Activated naive CD8-positive, alpha-beta T cell treated with anti-CD3 and anti-CD28 coated beads, Interleukin-2, amount 10 ng/mL, durations not matched to agents 7 days and 5 days (primary cell): ENCODE results near the gene CASQ2. TPM values are rescaled to one million over a fixed set of nuclear protein-coding genes. Genes with fewer than 3 reads are reported as not detected.

ENCODE experiments used
- ATAC-seq: fragments of 150-1000 bp; cut with Tn5 transposase; one replicate; pipeline ENCODE4 v1.10.0; 2021; ENCODE audit warnings: low read depth, moderate library complexity
- POLR2A ChIA-PET: fragments of 350-600 bp; sonication (Branson Sonifier 250); formaldehyde crosslinking; loops from one replicate; lab custom pipeline; 2021; ENCODE audit warnings: antibody characterized with exemption; lab: Charles Lee
- DNase-seq: peaks from one replicate; pipeline ENCODE4 v3.0.0; 2021
- H3K27ac Mint-ChIP-seq: one replicate; pipeline ENCODE4 v1.8.0; 2022; ENCODE audit warnings: mild to moderate bottlenecking, mixed read lengths
- H3K27me3 Mint-ChIP-seq: one replicate; pipeline ENCODE4 v1.8.0; 2022; ENCODE audit warnings: mild to moderate bottlenecking, moderate library complexity, mixed read lengths
- H3K36me3 Mint-ChIP-seq: one replicate; pipeline ENCODE4 v1.8.0; 2021; ENCODE audit warnings: mild to moderate bottlenecking, mixed read lengths
- H3K4me1 Mint-ChIP-seq: one replicate; pipeline ENCODE4 v1.8.0; 2021; ENCODE audit warnings: mixed read lengths
- H3K4me3 Mint-ChIP-seq: one replicate; pipeline ENCODE4 v1.8.0; 2022; ENCODE audit warnings: mild to moderate bottlenecking, moderate library complexity, mixed read lengths
- H3K9me3 Mint-ChIP-seq: one replicate; pipeline ENCODE4 v1.8.0; 2021; ENCODE audit warnings: mixed read lengths
- total RNA-seq, 2 experiments: library from RNA; stranded (reverse); gene quantifications; one replicate each; pipeline ENCODE4 v1.2.3, GENCODE V29; 2021

The CASQ2 gene
- total RNA-seq, 2 experiments from 2014 or later: not detected

- Mint-ChIP-seq H3K4me1 (no peaks in the 10 kb centered on the region), H3K4me3 (no peak overlapping the region), H3K9me3 (no peaks in the 10 kb centered on the region), H3K36me3 (no peaks in the 10 kb centered on the region), H3K27me3 (peaks cover 19% of the 10 kb centered on the region), H3K27ac (no peak overlapping the region)
- no peak for DNase-seq
- no peak for ATAC-seq
- POLR2A ChIA-PET: no interaction called here
These were observed 54.6 kb downstream of the CASQ2 start for GRCh38 chr1:115713906-115714305.

- DNase-seq (no peak), ATAC-seq (no peak)
- POLR2A ChIA-PET: no interaction called here
- no peaks in the 10 kb centered on the region for H3K4me1 Mint-ChIP-seq
- no peaks in the 10 kb centered on the region for H3K9me3 Mint-ChIP-seq
- H3K27ac Mint-ChIP-seq: no peak overlapping the region
- H3K27me3 Mint-ChIP-seq: peaks cover 19% of the 10 kb centered on the region
- no peak overlapping the region for H3K4me3 Mint-ChIP-seq
- H3K36me3 Mint-ChIP-seq: no peaks in the 10 kb centered on the region
These were observed 55.5 kb downstream of the CASQ2 start for GRCh38 chr1:115712911-115713609.

- Mint-ChIP-seq H3K36me3 (no peaks in the 10 kb centered on the region), H3K4me1 (no peaks in the 10 kb centered on the region), H3K4me3 (no peak overlapping the region), H3K9me3 (no peaks in the 10 kb centered on the region), H3K27ac (no peak overlapping the region), H3K27me3 (peaks cover 8% of the 10 kb centered on the region)
- POLR2A ChIA-PET: no interaction called here
- no peak for ATAC-seq
- no peak for DNase-seq
These were observed 57.5 kb downstream of the CASQ2 start for GRCh38 chr1:115710859-115711624.

- POLR2A ChIA-PET: interaction anchor here (1.5 kb wide), 1 partner anchor 65 kb away, joined by 4 read pairs; the partner anchor contains the start of gene VANGL1
- ATAC-seq: no peak
These were observed 61.7 kb downstream of the CASQ2 start for GRCh38 chr1:115706587-115707425.

GRCh38 chr1:115705963-115706362 is 62.6 kb downstream of the CASQ2 start:
- Mint-ChIP-seq H3K4me3 (no peak overlapping the region), H3K36me3 (no peaks in the 10 kb centered on the region), H3K27me3 (peaks cover 11% of the 10 kb centered on the region), H3K27ac (no peak overlapping the region), H3K9me3 (no peaks in the 10 kb centered on the region), H3K4me1 (no peaks in the 10 kb centered on the region)
- no peak for DNase-seq
- POLR2A ChIA-PET: interaction anchor here (1.5 kb wide), 1 partner anchor 64 kb away, joined by 4 read pairs; the partner anchor contains the start of gene VANGL1
- no peak for ATAC-seq

More at GRCh38 chr1:115706587-115707425, 61.7 kb downstream of the CASQ2 start:
- DNase-seq: no peak
- Mint-ChIP-seq H3K9me3 (no peaks in the 10 kb centered on the region), H3K4me1 (no peaks in the 10 kb centered on the region), H3K36me3 (no peaks in the 10 kb centered on the region), H3K4me3 (no peak overlapping the region), H3K27ac (no peak overlapping the region), H3K27me3 (peaks cover 11% of the 10 kb centered on the region)

- Mint-ChIP-seq H3K36me3 (no peaks in the 10 kb centered on the region), H3K27me3 (peaks cover 9% of the 10 kb centered on the region), H3K4me3 (no peak overlapping the region), H3K27ac (no peak overlapping the region), H3K9me3 (no peaks in the 10 kb centered on the region), H3K4me1 (no peaks in the 10 kb centered on the region)
- ATAC-seq (no peak), DNase-seq (no peak)
- POLR2A ChIA-PET: no interaction called here
These were observed 63.2 kb downstream of the CASQ2 start for GRCh38 chr1:115705085-115705951.

- POLR2A ChIA-PET: no interaction called here
- Mint-ChIP-seq H3K27me3 (peaks cover 8% of the 10 kb centered on the region), H3K4me1 (no peaks in the 10 kb centered on the region), H3K9me3 (no peaks in the 10 kb centered on the region), H3K4me3 (no peak overlapping the region), H3K27ac (no peak overlapping the region), H3K36me3 (no peaks in the 10 kb centered on the region)
- DNase-seq (no peak), ATAC-seq (no peak)
These were observed 65.6 kb downstream of the CASQ2 start for GRCh38 chr1:115702959-115703358.

GRCh38 chr1:115701090-115701489 is 67.4 kb downstream of the CASQ2 start:
- Mint-ChIP-seq H3K27ac (no peak overlapping the region), H3K27me3 (peaks cover 8% of the 10 kb centered on the region), H3K4me3 (no peak overlapping the region), H3K36me3 (no peaks in the 10 kb centered on the region), H3K4me1 (no peaks in the 10 kb centered on the region), H3K9me3 (no peaks in the 10 kb centered on the region)
- no peak for ATAC-seq
- DNase-seq: no peak
- POLR2A ChIA-PET: no interaction called here

GRCh38 chr1:115697619-115698018 is 70.9 kb downstream of the CASQ2 start:
- H3K4me1 Mint-ChIP-seq: no peaks in the 10 kb centered on the region
- no peaks in the 10 kb centered on the region for H3K9me3 Mint-ChIP-seq

GRCh38 chr1:115694805-115695204 is 73.7 kb downstream of the CASQ2 start:
- Mint-ChIP-seq H3K36me3 (peaks cover 7% of the 10 kb centered on the region), H3K9me3 (no peaks in the 10 kb centered on the region), H3K27ac (no peak overlapping the region), H3K4me1 (no peaks in the 10 kb centered on the region), H3K4me3 (no peak overlapping the region), H3K27me3 (peaks cover 5% of the 10 kb centered on the region)
- DNase-seq (no peak), ATAC-seq (no peak)
- POLR2A ChIA-PET: no interaction called here

More at GRCh38 chr1:115697619-115698018, 70.9 kb downstream of the CASQ2 start:
- no peak for DNase-seq
- no peak for ATAC-seq
- no peaks in the 10 kb centered on the region for H3K36me3 Mint-ChIP-seq
- H3K4me3 Mint-ChIP-seq: no peak overlapping the region
- no peak overlapping the region for H3K27ac Mint-ChIP-seq
- H3K27me3 Mint-ChIP-seq: peaks cover 8% of the 10 kb centered on the region
- POLR2A ChIA-PET: no interaction called here

GRCh38 chr1:115692224-115692623 is 76.3 kb downstream of the CASQ2 start:
- no peak overlapping the region for H3K27ac Mint-ChIP-seq
- H3K36me3 Mint-ChIP-seq: peaks cover 7% of the 10 kb centered on the region
- no peak for DNase-seq
- no peaks in the 10 kb centered on the region for H3K9me3 Mint-ChIP-seq
- POLR2A ChIA-PET: no interaction called here
- no peaks in the 10 kb centered on the region for H3K27me3 Mint-ChIP-seq
- no peak for ATAC-seq
- no peaks in the 10 kb centered on the region for H3K4me1 Mint-ChIP-seq
- H3K4me3 Mint-ChIP-seq: no peak overlapping the region

GRCh38 chr1:115690972-115691371 is 77.5 kb downstream of the CASQ2 start:
- H3K4me1 Mint-ChIP-seq: no peaks in the 10 kb centered on the region
- H3K9me3 Mint-ChIP-seq: no peaks in the 10 kb centered on the region

More at GRCh38 chr1:115690972-115691371, 77.5 kb downstream of the CASQ2 start:
- ATAC-seq (no peak), DNase-seq (no peak)
- Mint-ChIP-seq H3K36me3 (peaks cover 7% of the 10 kb centered on the region), H3K27ac (no peak overlapping the region), H3K4me3 (no peak overlapping the region), H3K27me3 (no peaks in the 10 kb centered on the region)
- POLR2A ChIA-PET: no interaction called here
